IMR-90 (cell line): ENCODE data around the gene NPBWR2. TPM values are rescaled to one million over a fixed set of nuclear protein-coding genes. Genes with fewer than 3 reads are reported as not detected.
A peak's percentile ranks its signal among the peaks of the same experiment; 100 is the strongest.

Source experiments
- ATAC-seq: fragments of 200-7000 bp; cut with Tn5 transposase; 2 replicates; pipeline ENCODE4 v1.9.1; 2020; ENCODE audit warnings: low read depth, mild to moderate bottlenecking, moderate library complexity
- BruUV-seq: library from RNA; stranded (reverse); fragments of 400-500 nt; replicated peaks from 2 replicates; lab custom pipeline; 2021; lab: Mats Ljungman, UMichigan
- CTCF ChIA-PET: fragments of 300-600 bp; formaldehyde crosslinking; extraction: SDS; loops from one replicate; lab custom pipeline; 2021; ENCODE audit warnings: antibody characterized with exemption; lab: Yijun Ruan, JAX
- POLR2A ChIA-PET: fragments of 300-600 bp; sonication (Branson Sonifier 250); formaldehyde crosslinking; loops from one replicate; lab custom pipeline; 2022; ENCODE audit warnings: antibody characterized with exemption; ENCODE audit not compliant: unreplicated experiment; lab: Charles Lee
- DNase-seq: peaks from one replicate; pipeline ENCODE4 v3.0.0; 2013
- H2AFZ ChIP-seq: replicated peaks from 2 replicates; pipeline ENCODE3; 2013; ENCODE audit warnings: low read length, mild to moderate bottlenecking; ENCODE audit not compliant: poor library complexity
- H2AK5ac ChIP-seq: 2 replicates; pipeline ENCODE4 v1.6.1; 2013; ENCODE audit warnings: low read depth, low read length, inconsistent platforms
- H2AK9ac ChIP-seq: replicated peaks from 2 replicates; pipeline ENCODE3; 2013; ENCODE audit warnings: mild to moderate bottlenecking, low read depth, low read length, moderate library complexity; ENCODE audit not compliant: poor library complexity
- H2BK120ac ChIP-seq: 2 replicates; pipeline ENCODE4 v1.6.1; 2013; ENCODE audit warnings: low read depth, low read length, inconsistent platforms
- H2BK15ac ChIP-seq: 3 replicates; pipeline ENCODE4 v1.6.1; 2013; ENCODE audit warnings: low read depth, low read length, inconsistent platforms
- H2BK20ac ChIP-seq: 2 replicates; pipeline ENCODE4 v1.6.1; 2013; ENCODE audit warnings: low read depth, mild to moderate bottlenecking, inconsistent platforms, low read length, moderate library complexity
- H2BK5ac ChIP-seq: 2 replicates; pipeline ENCODE4 v1.6.1; 2013; ENCODE audit warnings: mild to moderate bottlenecking, low read depth, low read length, inconsistent platforms; ENCODE audit not compliant: poor library complexity, severe bottlenecking
- H3K14ac ChIP-seq: replicated peaks from 2 replicates; pipeline ENCODE4 v1.6.1; 2013; ENCODE audit warnings: low read depth, low read length, inconsistent platforms
- H3K18ac ChIP-seq: 2 replicates; pipeline ENCODE4 v1.6.1; 2013; ENCODE audit warnings: low read depth, low read length, control low read depth
- H3K23ac ChIP-seq: 2 replicates; pipeline ENCODE4 v1.6.1; 2013; ENCODE audit warnings: low read depth, low read length, inconsistent platforms
- H3K27ac ChIP-seq: 2 replicates; pipeline ENCODE4 v1.5.1; 2013; ENCODE audit warnings: mild to moderate bottlenecking, control low read depth, low read length; ENCODE audit not compliant: insufficient read depth
- H3K27me3 ChIP-seq: 2 replicates; pipeline ENCODE4 v1.6.1; 2013; ENCODE audit warnings: low read length; ENCODE audit not compliant: control insufficient read depth, insufficient read depth
- H3K36me3 ChIP-seq: 2 replicates; pipeline ENCODE4 v1.6.1; 2013; ENCODE audit warnings: low read length, mixed read lengths; ENCODE audit not compliant: control insufficient read depth, insufficient read depth
- H3K4ac ChIP-seq: 2 replicates; pipeline ENCODE4 v1.6.1; 2013; ENCODE audit warnings: low read depth, low read length, inconsistent platforms
- H3K4me1 ChIP-seq: 2 replicates; pipeline ENCODE4 v1.6.1; 2013; ENCODE audit warnings: low read length, mixed read lengths; ENCODE audit not compliant: control insufficient read depth, insufficient read depth
- H3K4me2 ChIP-seq: 2 replicates; pipeline ENCODE4 v1.6.1; 2013; ENCODE audit warnings: low read depth, mild to moderate bottlenecking, control low read depth, low read length, moderate library complexity
- H3K4me3 ChIP-seq: 2 replicates; pipeline ENCODE4 v1.5.1; 2013; ENCODE audit warnings: low read depth, mild to moderate bottlenecking, control low read depth, low read length, moderate library complexity; ENCODE audit not compliant: insufficient read depth
- H3K56ac ChIP-seq: 2 replicates; pipeline ENCODE4 v1.6.1; 2013; ENCODE audit warnings: low read length, inconsistent platforms; ENCODE audit not compliant: insufficient read depth; ENCODE audit errors: extremely low read depth
- H3K79me1 ChIP-seq, 2 experiments: 2 replicates each; pipeline ENCODE4 v1.6.1; 2013; ENCODE audit warnings: low read length in 2 of 2, inconsistent platforms in 1 of 2, low read depth in 1 of 2
- H3K9ac ChIP-seq: 2 replicates; pipeline ENCODE4 v1.6.1; 2013; ENCODE audit warnings: low read depth, low read length, control low read depth
- H3K9me1 ChIP-seq: 2 replicates; pipeline ENCODE4 v1.6.1; 2013; ENCODE audit warnings: low read length, inconsistent platforms; ENCODE audit not compliant: insufficient read depth
- H3K9me3 ChIP-seq: 2 replicates; pipeline ENCODE4 v1.6.1; 2013; ENCODE audit warnings: low read length; ENCODE audit not compliant: control insufficient read depth, insufficient read depth
- H4K20me1 ChIP-seq: 2 replicates; pipeline ENCODE4 v1.6.1; 2013; ENCODE audit warnings: low read length, inconsistent platforms; ENCODE audit not compliant: insufficient read depth
- H4K5ac ChIP-seq: 2 replicates; pipeline ENCODE4 v1.6.1; 2013; ENCODE audit warnings: mild to moderate bottlenecking, low read depth, low read length, control low read depth
- H4K8ac ChIP-seq, 2 experiments: 2 replicates each; pipeline ENCODE4 v1.6.1; 2013; ENCODE audit warnings: low read depth in 2 of 2, low read length in 2 of 2, control low read depth in 1 of 2, inconsistent platforms in 1 of 2
- H4K91ac ChIP-seq: 2 replicates; pipeline ENCODE4 v1.6.1; 2013; ENCODE audit warnings: low read depth, low read length, inconsistent platforms; ENCODE audit not compliant: insufficient read depth
- BHLHE40 ChIP-seq: fragments of 150-350 bp; IDR thresholded peaks from 2 replicates; pipeline ENCODE4 v1.6.1; 2016; ENCODE audit warnings: mild to moderate bottlenecking, low read depth, low read length
- CTCF ChIP-seq: conservative IDR thresholded peaks from 2 replicates; pipeline ENCODE4 v1.5.1; 2012; ENCODE audit warnings: mild to moderate bottlenecking, low read depth, low read length, improper control_type of control experiment
- MAFK ChIP-seq: IDR thresholded peaks from 2 replicates; pipeline ENCODE4 v1.6.1; 2012; ENCODE audit warnings: low read depth, low read length, improper control_type of control experiment
- MAZ ChIP-seq: IDR thresholded peaks from 2 replicates; pipeline ENCODE4 v1.6.1; 2012; ENCODE audit warnings: low read depth, mild to moderate bottlenecking, low read length, improper control_type of control experiment, moderate library complexity, borderline replicate concordance
- NFE2L2 ChIP-seq: fragments of 150-350 bp; IDR thresholded peaks from 2 replicates; pipeline ENCODE4 v1.6.1; 2016; ENCODE audit warnings: low read depth, mild to moderate bottlenecking, low read length
- RAD21 ChIP-seq: IDR thresholded peaks from 2 replicates; pipeline ENCODE4 v1.6.1; 2012; ENCODE audit warnings: low read length, improper control_type of control experiment
- SMC3 ChIP-seq: fragments of 150-350 bp; IDR thresholded peaks from 2 replicates; pipeline ENCODE4 v1.6.1; 2016; ENCODE audit warnings: low read depth, mild to moderate bottlenecking, antibody characterized with exemption, low read length, moderate library complexity
- USF2 ChIP-seq: fragments of 150-350 bp; IDR thresholded peaks from 2 replicates; pipeline ENCODE4 v1.6.1; 2017; ENCODE audit warnings: mild to moderate bottlenecking, antibody characterized with exemption, low read length, low read depth
- WGBS, 2 experiments: methylation state at CpG; one replicate each; pipeline versions ENCODE4 v1.1.5 to v1.1.7; 2013; ENCODE audit warnings: missing lambda C conversion rate in 2 of 2; ENCODE audit not compliant: insufficient read length in 1 of 2; ENCODE audit errors: extremely low coverage in 2 of 2; 5-methylcytosine and 5-hydroxymethylcytosine counted together
- dilution Hi-C: fragments of 300-500 bp; cut with HindIII; formaldehyde crosslinking; loops from one replicate; pipeline ENCODE4 v1.14.3; 2018; ENCODE audit warnings: low sequenced_read_pairs; ENCODE audit not compliant: unreplicated experiment
- in situ Hi-C: fragments of 300-500 bp; cut with MboI; formaldehyde crosslinking; loops from 3 replicates; pipeline ENCODE4 v1.14.3; 2019; ENCODE audit warnings: low sequenced_read_pairs, inconsistent platforms, mixed read lengths
- intact Hi-C: fragments of 100-400 bp; cut with micrococcal nuclease; formaldehyde crosslinking; loops from 2 replicates; pipeline ENCODE4 v1.10.0; 2022
- polyA plus RNA-seq, 3 experiments: library from polyadenylated mRNA; depleted of rRNA; stranded (reverse); fragments of >200 nt; gene quantifications; 2 replicates each; pipeline ENCODE4 v1.2.3, GENCODE V29; 2012; ENCODE audit warnings: low replicate concordance in 1 of 3
- total RNA-seq: library from RNA; depleted of rRNA; stranded (reverse); fragments of >200 nt; gene quantifications from 2 replicates; pipeline ENCODE4 v1.2.3, GENCODE V29; 2012

The NPBWR2 gene
- total and polyA plus RNA-seq, 2 of the 4 experiments (the other 2 are of a cell fraction), result not detected

GRCh38 chr20:64057628-64058498 lies 49.5 kb downstream of the NPBWR2 start:
- CTCF ChIA-PET, result interaction anchor here (1.8 kb wide), 1 partner anchor 12 kb away, joined by 6 read pairs; no protein-coding TSS in a partner anchor
- peak overlapping the region; percentile 64 for H2AFZ ChIP-seq
- no peak overlapping the region for H3K14ac ChIP-seq
- no TSS peak for BruUV-seq
- peaks cover 4 to 7% of the 10 kb centered on the region in 2 experiments; a peak in 3 of 4 replicates for H3K79me1 ChIP-seq
- no peak overlapping the region for H3K56ac ChIP-seq
- peak; percentile 77 for TF ChIP-seq CTCF
- TF ChIP-seq BHLHE40, result peak; percentile 54; the same call in 1 of the 2 replicates
- peak; percentile 43 for TF ChIP-seq SMC3
- no peak for TF ChIP-seq MAFK
- peak; percentile 54; the same call in 1 of the 2 replicates for TF ChIP-seq MAZ
- TF ChIP-seq NFE2L2, result no peak
- peak; percentile 66 for TF ChIP-seq RAD21
- no peak for TF ChIP-seq USF2
- H3K27me3 ChIP-seq, result peaks cover 2% of the 10 kb centered on the region; the same call in 1 of the 2 replicates
- ATAC-seq (peak; percentile 71), DNase-seq (peak; percentile 40)
- no peak overlapping the region for H4K91ac ChIP-seq
- H3K18ac ChIP-seq, result no peak overlapping the region
- peak overlapping the region; percentile 43; the same call in 1 of the 2 replicates for H3K4me2 ChIP-seq
- no peak overlapping the region for H2BK20ac ChIP-seq
- in situ Hi-C loops, result no loop called here
- H3K9ac ChIP-seq, result no peak overlapping the region
- H3K23ac ChIP-seq, result no peak overlapping the region
- no peaks in the 10 kb centered on the region for H4K20me1 ChIP-seq
- no peak overlapping the region for H2BK5ac ChIP-seq
- H3K27ac ChIP-seq, result no peak overlapping the region
- no peak overlapping the region; the same call in 1 of the 2 replicates for H4K5ac ChIP-seq
- no peaks in the 10 kb centered on the region for H3K36me3 ChIP-seq
- no peak overlapping the region for H3K4me3 ChIP-seq
- WGBS, 2 experiments, result 35% methylated on average over 20 of the region's 33 CpGs; no CpG with 5 or more reads in 1 of the 2 experiments
- peaks cover 6% of the 10 kb centered on the region for H3K9me1 ChIP-seq
- no peak overlapping the region for H4K8ac ChIP-seq
- H3K4ac ChIP-seq, result no peak overlapping the region
- no peak overlapping the region for H2BK15ac ChIP-seq
- POLR2A ChIA-PET, result no interaction called here
- intact Hi-C loops, result loop anchor here (2.0 to 5.0 kb wide), 4 partner anchors 19 to 521 kb away; partner anchors contain the start of genes PRPF6 and PTK6
- H2AK9ac ChIP-seq, result no peak overlapping the region
- H3K9me3 ChIP-seq, result no peaks in the 10 kb centered on the region
- no peak overlapping the region for H2AK5ac ChIP-seq
- dilution Hi-C loops, result no loop called here
- H3K4me1 ChIP-seq, result peaks cover 11% of the 10 kb centered on the region
- H2BK120ac ChIP-seq, result no peak overlapping the region
